ENCODE results near the gene DDIT4L. TPM values are rescaled to one million over a fixed set of nuclear protein-coding genes. Genes with fewer than 3 reads are reported as not detected.

Gene DDIT4L
- total and polyA plus RNA-seq, 2 of the 8 experiments (the other 6 are each of a cell fraction or from before 2014, with no cell fraction given): 3.5 to 6.0 TPM

- Histone ChIP-seq H2AK5ac (ENCODE audit: low read depth, low read length) (no peak overlapping the region), H2BK12ac (ENCODE audit: low read depth, low read length) (no peak overlapping the region), H3K79me2 (ENCODE audit: control insufficient read depth in 1 of 2, insufficient read depth in 2 of 2, low read length in 2 of 2) (no peaks in the 10 kb centered on the region), H3K14ac (ENCODE audit: insufficient read length) (no peak overlapping the region), H2BK5ac (ENCODE audit: low read depth, low read length) (no peak overlapping the region), H3K4ac (replicated peaks; ENCODE audit: insufficient read length, low read depth, low read length) (no peak overlapping the region), H3K79me1 (ENCODE audit: low read depth, low read length) (no peaks in the 10 kb centered on the region), H3K9me3 (ENCODE audit: insufficient read depth in 2 of 2, low read depth in 1 of 2, low read length in 1 of 2) (no peaks in the 10 kb centered on the region), H3K4me2 (ENCODE audit: insufficient read depth in 1 of 2, low read depth in 2 of 2, low read length in 2 of 2) (no peak overlapping the region), H3K9ac (replicated peaks in 1 of 4; ENCODE audit: extremely low read depth in 1 of 4, low read depth in 3 of 4, low read length in 3 of 4) (no peak overlapping the region), H3K23ac (ENCODE audit: insufficient read length) (no peak overlapping the region), H3K27me3 (replicated peaks in 1 of 4; ENCODE audit: control insufficient read depth in 3 of 4, extremely low read depth in 1 of 4, insufficient read depth in 3 of 4, low read length in 3 of 4) (no peaks in the 10 kb centered on the region), H3K23me2 (ENCODE audit: low read depth, low read length) (no peaks in the 10 kb centered on the region), H4K20me1 (replicated peaks in 1 of 2; ENCODE audit: control insufficient read depth in 1 of 2, insufficient read depth in 2 of 2, low read length in 2 of 2) (no peaks in the 10 kb centered on the region), H3K36me3 (ENCODE audit: control insufficient read depth in 2 of 4, insufficient read depth in 4 of 4, low read length in 3 of 4) (no peaks in the 10 kb centered on the region), H3K27ac (ENCODE audit: low read depth, low read length) (no peak overlapping the region), H4K8ac (ENCODE audit: extremely low read depth, insufficient read depth, low read length) (no peak overlapping the region), H4K91ac (replicated peaks; ENCODE audit: insufficient read length, low read length) (no peak overlapping the region), H2BK15ac (ENCODE audit: low read length) (no peak overlapping the region), H2BK20ac (ENCODE audit: low read length) (no peak overlapping the region), H3K18ac (ENCODE audit: extremely low read depth, low read length) (no peak overlapping the region), H2AFZ (ENCODE audit: low read length) (no peak overlapping the region), H2BK120ac (replicated peaks; ENCODE audit: low read depth, low read length) (no peak overlapping the region), H3K4me3 (ENCODE audit: extremely low read depth in 1 of 4, insufficient read depth in 2 of 4, low read depth in 3 of 4, low read length in 4 of 4) (no peak overlapping the region), H4K5ac (ENCODE audit: insufficient read length, low read depth, low read length) (no peak overlapping the region), H3K56ac (replicated peaks; ENCODE audit: insufficient read length, low read depth, low read length) (no peak overlapping the region), H3K4me1 (replicated peaks in 1 of 4; ENCODE audit: control insufficient read depth in 3 of 4, insufficient read depth in 4 of 4, low read length in 3 of 4) (no peaks in the 10 kb centered on the region)
- FAIRE-seq (no peak), DNase-seq (ENCODE audit: low read depth in 1 of 2, low spot score in 2 of 2) (no peak)
- TF ChIP-seq SIRT6 (IDR thresholded peaks at IDR 0.05; ENCODE audit: low read length): no peak
- TF ChIP-seq, protein P1, sequence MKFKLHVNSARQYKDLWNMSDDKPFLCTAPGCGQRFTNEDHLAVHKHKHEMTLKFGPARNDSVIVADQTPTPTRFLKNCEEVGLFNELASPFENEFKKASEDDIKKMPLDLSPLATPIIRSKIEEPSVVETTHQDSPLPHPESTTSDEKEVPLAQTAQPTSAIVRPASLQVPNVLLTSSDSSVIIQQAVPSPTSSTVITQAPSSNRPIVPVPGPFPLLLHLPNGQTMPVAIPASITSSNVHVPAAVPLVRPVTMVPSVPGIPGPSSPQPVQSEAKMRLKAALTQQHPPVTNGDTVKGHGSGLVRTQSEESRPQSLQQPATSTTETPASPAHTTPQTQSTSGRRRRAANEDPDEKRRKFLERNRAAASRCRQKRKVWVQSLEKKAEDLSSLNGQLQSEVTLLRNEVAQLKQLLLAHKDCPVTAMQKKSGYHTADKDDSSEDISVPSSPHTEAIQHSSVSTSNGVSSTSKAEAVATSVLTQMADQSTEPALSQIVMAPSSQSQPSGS (IDR thresholded peaks at IDR 0.05; ENCODE audit: low read length): no peak
- no peak for TF ChIP-seq CHD2 (IDR thresholded peaks at IDR 0.05; ENCODE audit: low read length)
- TF ChIP-seq USF2 (IDR thresholded peaks at IDR 0.05; ENCODE audit: low read length): no peak
- no peak for TF ChIP-seq RBBP5 (IDR thresholded peaks at IDR 0.05; ENCODE audit: borderline replicate concordance, low read depth, low read length)
- no peak for TF ChIP-seq SRF (IDR thresholded peaks at IDR 0.05; ENCODE audit: low read depth, low read length)
- TF ChIP-seq CREB1 (IDR thresholded peaks at IDR 0.05): no peak
- no peak for TF ChIP-seq POLR2A (IDR thresholded peaks at IDR 0.05; ENCODE audit: control extremely low read depth in 1 of 2, low read depth in 2 of 2, low read length in 2 of 2)
- TF ChIP-seq EZH2 (IDR thresholded peaks at IDR 0.05; ENCODE audit: low read depth, low read length, severe bottlenecking): no peak
- TF ChIP-seq POLR2AphosphoS5 (IDR thresholded peaks at IDR 0.05; ENCODE audit: low read depth, low read length): no peak
- TF ChIP-seq CBX8 (IDR thresholded peaks at IDR 0.05; ENCODE audit: borderline replicate concordance, low read depth, low read length): no peak
- ChIA-PET POLR2A (ENCODE audit: partially characterized antibody) (no interaction called here), CTCF (ENCODE audit: partially characterized antibody) (interaction anchor here (0.5 kb wide), 1 partner anchor 213 kb away, joined by 3 read pairs; no protein-coding TSS in a partner anchor)
Measured at GRCh38 chr4:100206850-100207249, 16.6 kb upstream of the DDIT4L start.
